ENCODE results near the gene DNAJC13.
A peak's percentile ranks its signal among the peaks of the same experiment; 100 is the strongest.

Gene DNAJC13

DNA sequence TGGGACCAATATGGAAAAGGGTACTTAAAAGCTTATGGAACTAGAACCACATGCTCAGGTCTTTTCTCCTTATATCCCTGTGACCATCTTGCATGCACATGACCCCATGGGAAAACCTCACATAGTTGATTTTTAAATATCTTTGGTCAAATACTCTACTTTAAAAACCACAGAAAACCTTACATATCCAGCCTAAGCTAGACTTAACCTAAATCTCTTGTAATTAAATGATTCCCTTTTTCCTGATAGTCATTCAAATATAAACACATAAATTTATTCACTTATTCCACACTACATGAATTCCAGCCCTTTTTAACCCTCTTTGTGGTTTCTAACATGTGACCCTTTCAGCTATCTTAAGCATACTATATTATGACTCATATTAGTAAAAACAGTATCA lies 46.8 kb downstream of the DNAJC13 start:
- FAIRE-seq (no peak), DNase-seq (ENCODE audit: low spot score) (no peak)

DNA sequence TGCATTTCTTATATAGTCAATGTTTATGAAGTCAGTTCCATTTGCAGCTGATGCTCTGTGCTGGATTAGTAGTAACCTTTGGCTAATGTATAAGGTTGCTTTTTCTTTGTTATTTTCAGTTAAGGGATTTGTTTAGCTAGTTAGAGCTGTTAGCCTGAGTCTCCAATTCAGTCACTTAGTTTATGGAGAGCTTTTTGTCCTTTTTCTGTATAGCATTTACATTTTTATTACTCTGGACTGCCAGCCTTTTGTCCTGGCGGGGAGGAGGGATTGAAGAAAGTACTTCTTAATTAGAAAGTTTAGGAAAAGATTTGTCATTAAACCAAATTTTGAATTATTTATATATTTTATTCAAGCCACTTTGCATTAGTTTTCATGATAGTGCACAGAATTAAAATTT lies 52.0 kb downstream of the DNAJC13 start:
- FAIRE-seq: no peak

DNA sequence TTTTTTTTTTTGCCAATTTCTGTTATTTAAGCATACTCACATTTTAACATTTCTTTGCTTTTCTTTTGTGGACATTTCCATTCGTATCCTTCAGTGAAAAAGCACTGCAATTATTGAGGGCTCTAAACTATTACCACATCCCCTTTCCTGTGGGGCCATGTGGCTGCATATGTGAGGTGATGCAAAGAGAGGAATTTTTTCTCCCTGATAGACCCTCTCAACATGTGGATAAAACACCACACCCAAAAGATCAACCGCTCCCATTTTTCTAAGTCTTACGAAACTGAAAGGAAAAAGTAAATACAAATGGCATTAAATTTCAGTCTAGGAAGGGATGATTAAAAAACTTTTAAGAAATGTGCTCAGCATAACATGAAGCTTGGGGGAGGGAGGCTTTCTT lies 68.8 kb downstream of the DNAJC13 start:
- FAIRE-seq (no peak), DNase-seq (ENCODE audit: low spot score) (no peak)

More for the DNA sequence above, 52.0 kb downstream of the DNAJC13 start:
- DNase-seq (ENCODE audit: low spot score): no peak

DNA sequence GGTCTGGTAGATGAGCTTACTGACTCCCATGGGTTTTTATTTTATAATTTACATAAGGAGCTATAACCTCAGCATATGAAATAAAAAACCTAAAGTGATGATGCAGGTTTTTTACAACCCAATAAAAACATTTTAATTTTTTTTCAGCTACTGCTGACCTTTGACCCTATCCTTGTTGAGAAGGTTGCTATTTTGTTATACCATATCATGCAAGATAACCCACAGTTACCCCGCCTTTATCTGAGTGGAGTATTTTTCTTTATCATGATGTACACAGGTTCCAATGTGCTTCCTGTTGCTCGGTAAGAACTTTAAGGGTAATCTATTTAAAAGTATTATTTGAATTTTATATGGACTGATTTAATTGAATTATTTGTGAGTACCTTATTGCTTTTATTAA lies 70.8 kb downstream of the DNAJC13 start:
- DNase-seq (ENCODE audit: low spot score) (no peak), FAIRE-seq (no peak)

DNA sequence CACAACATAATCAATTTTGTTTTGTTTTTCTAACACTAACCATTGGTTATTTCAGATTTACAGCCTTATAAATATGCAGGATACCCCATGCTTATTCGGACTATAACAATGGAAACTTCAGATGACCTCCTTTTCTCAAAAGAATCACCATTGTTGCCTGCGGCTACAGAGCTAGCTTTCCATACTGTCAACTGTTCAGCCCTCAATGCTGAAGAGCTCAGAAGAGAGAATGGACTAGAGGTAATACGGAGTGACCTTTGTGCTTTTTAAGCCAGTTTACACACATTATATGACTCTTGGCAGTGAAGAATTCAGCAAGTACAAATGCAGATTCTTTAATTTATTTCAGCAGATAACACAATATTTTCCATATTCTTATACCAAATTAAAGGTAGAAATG lies 81.8 kb downstream of the DNAJC13 start:
- DNase-seq (ENCODE audit: low spot score): no peak

DNA sequence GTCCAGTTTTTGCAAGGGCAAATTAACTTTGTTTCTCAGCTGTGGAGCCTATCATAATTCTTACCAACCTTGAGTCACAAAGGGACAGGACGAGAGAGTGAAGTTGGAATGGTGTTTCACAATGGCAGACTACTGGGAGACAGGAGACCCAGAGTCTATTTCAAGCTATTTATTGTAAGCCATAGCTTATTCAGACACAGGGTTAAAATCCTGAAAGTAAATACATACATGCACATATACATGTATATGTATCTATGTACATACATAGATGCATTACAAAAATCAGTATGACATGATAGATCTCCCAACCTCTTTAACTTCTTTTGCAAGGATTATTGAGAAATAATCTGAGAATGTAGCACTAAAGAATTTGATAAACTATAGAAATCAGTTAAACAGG lies 86.3 kb downstream of the DNAJC13 start:
- FAIRE-seq: no peak

More for the DNA sequence above, 81.8 kb downstream of the DNAJC13 start:
- FAIRE-seq: no peak

DNA sequence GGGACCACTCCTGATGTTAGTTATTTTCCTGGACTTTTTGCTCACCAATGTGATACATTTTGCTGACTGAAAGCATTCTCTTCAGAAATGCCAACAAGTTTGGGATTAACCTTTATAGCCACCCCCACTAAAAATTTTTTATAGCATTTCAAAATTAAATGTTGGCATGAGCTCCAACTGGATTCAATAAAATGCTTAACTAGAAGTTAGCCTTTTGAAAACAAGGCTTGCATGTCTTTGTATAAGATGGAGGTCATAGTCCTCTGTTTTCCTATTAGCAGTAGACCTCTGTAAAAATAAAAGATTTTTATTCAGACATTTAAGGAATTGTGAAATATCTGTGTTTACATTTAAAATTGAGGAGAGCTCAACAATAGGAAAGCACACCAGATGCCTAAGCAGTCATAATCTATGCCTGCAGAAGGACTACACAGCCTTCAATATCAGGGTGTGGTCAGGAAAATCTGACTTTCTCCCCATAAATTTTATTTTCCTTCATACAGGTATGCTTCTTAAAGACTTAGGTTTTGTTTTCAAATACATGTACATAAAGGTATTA lies 87.2 kb downstream of the DNAJC13 start:
- DNase-seq (ENCODE audit: low spot score) (no peak), FAIRE-seq (no peak)

More for the DNA sequence above, 86.3 kb downstream of the DNAJC13 start:
- DNase-seq (ENCODE audit: low spot score): no peak

DNA sequence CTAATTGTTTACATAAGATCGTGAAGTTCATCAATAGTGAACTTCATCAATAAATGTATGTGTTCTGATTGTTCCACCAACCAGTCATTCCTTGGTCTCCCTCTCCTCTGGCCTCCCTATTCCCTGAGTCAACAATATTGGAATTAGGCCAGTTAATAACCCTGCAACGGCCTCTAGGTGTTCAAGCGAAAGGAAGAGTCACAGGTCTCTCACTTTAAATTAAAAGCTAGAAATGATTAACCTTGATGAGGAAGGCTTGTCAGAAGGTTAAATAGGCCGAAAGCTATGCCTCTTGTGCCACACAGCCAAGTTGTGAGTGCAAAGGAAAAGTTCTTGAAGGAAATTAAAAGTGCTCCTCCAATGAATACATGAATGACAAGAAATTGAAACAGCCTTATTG lies 90.4 kb downstream of the DNAJC13 start:
- DNase-seq (ENCODE audit: low spot score): no peak
- FAIRE-seq: no peak

DNA sequence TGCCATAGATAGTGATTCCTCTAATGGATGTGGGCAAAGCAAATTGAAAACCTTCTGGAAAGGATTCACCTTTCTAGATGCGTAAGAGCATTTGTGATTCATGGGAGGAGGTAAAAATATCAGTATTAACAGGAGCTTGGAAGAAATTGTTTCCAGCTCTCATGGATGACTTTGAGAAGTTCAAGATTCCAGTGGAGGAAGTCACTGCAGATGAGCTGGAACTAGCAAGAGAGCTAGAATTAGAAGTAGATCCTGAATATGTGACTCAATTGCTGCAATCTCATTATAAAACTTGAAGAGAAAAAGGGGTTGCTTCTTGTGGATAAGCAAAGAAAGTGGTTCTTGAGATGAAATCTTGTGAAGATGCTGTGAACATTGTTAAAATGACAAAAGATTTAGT lies 91.8 kb downstream of the DNAJC13 start:
- FAIRE-seq (no peak), DNase-seq (ENCODE audit: low spot score) (no peak)

DNA sequence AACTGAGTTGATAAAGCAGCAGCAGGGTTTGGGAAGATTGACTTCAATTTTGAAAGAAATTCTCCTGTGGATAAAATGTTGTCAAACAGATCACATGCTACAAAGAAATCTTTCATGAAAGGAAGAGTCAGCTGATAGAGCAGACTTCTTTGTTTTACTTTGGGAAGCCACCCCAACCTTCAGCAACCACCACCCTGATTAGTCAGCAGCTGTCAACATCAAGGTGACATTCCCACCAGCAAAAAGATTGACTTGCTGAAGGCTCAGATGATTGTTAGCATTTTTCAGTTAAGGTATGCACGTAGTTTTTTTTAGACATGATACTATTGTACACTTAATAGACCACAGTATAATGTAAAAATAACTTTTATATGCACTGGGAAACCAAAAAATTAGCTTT lies 92.2 kb downstream of the DNAJC13 start:
- no peak for DNase-seq (ENCODE audit: low spot score)
- peak; percentile 13 for FAIRE-seq

DNA sequence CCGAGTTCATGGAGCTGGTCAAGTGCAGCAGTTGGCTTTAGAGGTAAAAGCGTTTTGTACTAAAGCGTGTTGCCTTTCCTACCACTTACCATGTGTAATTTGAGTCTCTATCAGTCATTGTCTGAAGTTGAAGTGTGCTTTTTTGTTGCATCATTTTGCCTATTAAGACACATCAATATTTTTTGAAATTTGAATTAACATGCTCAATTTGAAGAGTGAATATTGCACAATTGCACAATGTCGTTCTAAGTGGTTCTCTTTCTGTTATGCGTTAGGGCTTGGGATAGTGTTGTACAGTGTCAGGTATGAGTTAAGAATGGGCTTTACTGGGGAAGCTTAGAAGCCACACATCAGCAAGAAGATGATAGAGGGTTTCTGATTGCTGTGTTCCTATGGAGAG lies 95.8 kb downstream of the DNAJC13 start:
- FAIRE-seq: no peak
- no peak for DNase-seq (ENCODE audit: low spot score)

DNA sequence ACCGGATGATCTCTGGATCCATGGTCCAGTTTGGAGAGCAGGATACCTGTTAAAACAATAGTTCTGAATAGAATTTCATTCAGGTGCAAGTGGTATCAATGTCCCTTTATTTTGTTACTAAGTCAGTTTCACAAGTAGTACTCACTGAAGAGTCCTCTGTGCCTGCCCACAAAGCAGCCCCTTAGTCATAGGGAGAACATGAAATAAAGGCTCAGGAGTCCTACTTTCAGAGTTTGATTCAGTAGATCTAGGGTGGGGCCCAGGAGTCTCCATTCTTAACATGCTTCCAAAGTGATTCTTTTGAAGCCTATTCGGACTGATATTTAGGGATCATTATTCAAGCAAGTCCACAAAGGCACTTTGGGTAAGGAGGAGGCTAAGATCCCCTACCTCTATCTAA lies 100.0 kb downstream of the DNAJC13 start:
- DNase-seq (ENCODE audit: low spot score) (no peak), FAIRE-seq (no peak)

DNA sequence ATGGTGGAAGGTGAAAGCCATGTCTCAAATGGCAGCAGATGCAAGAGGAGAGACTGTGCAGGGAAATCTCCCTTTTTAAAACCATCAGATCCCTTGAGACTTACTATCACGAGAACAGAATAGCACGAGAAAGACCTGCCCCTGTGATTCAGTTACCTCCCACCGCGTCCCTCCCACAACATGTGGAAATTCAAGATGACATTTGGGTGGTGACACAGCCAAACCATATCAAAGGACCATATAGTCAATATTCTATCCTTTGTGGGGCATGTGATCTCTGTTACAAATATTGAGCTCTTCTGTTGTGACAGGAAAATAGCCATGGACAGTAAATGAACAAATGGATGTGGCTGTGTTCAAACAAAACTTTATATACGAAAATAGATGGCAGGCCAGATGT lies 102.6 kb downstream of the DNAJC13 start:
- FAIRE-seq: no peak

DNA sequence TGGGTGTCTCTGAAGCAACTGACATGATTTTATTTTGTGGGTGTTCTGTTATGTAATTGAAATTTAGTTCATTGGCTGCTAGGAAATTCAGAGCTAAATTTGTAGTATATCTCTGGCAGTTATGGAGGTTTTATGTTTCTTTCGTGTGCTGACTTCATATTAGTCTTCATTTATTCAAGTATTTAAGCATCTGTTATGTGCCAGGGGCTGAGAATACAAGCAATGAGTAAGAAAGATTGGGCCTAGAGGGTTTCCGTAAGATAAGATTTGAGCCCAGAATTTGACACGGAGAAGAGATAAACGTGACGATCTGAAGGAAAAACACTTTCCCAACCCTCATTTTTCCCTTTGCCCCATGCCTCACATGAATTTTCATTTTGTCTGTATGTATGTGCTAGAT lies 104.6 kb downstream of the DNAJC13 start:
- no peak for FAIRE-seq
- no peak for DNase-seq (ENCODE audit: low spot score)

More for the DNA sequence above, 102.6 kb downstream of the DNAJC13 start:
- no peak for DNase-seq (ENCODE audit: low spot score)

DNA sequence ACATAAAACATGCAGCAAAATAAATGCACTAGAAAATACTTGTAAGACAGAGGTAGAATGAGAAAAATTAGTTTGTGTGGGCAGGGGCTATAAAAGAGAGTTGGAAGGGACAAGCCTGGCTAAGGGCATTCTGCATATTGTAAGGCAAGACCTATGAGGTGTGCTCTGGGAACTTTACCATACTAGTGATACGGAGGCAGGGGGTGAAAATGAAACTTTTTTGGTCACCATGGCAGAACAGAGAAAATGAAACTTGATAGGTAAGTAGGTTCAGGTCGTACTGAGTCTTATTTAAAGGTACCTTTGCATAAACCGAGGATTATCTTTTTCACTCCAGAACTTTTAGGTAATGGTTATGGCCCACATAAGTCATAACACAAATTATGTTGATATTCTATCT lies 105.1 kb downstream of the DNAJC13 start:
- FAIRE-seq (no peak), DNase-seq (ENCODE audit: low spot score) (no peak)

DNA sequence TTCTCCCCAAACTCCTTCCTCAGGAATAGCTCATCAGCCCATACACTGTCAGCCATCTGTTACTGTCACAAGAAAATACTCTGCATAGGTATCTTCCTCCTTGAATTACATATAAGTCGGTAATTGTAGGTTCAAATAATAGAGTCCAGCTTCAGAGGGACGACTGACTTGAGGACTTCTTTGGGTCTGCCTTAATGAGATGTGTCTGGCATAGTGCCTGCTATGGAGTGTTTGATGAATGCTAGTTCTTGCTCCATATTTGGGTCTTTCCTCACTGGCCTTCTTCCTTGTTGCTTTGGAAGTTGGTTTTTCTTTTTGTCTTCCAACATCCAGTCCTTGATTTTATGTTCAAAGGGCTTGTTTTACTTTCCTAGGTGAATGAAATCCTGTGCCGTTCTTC lies 113.3 kb downstream of the DNAJC13 start:
- FAIRE-seq (no peak), DNase-seq (ENCODE audit: low spot score) (no peak)

DNA sequence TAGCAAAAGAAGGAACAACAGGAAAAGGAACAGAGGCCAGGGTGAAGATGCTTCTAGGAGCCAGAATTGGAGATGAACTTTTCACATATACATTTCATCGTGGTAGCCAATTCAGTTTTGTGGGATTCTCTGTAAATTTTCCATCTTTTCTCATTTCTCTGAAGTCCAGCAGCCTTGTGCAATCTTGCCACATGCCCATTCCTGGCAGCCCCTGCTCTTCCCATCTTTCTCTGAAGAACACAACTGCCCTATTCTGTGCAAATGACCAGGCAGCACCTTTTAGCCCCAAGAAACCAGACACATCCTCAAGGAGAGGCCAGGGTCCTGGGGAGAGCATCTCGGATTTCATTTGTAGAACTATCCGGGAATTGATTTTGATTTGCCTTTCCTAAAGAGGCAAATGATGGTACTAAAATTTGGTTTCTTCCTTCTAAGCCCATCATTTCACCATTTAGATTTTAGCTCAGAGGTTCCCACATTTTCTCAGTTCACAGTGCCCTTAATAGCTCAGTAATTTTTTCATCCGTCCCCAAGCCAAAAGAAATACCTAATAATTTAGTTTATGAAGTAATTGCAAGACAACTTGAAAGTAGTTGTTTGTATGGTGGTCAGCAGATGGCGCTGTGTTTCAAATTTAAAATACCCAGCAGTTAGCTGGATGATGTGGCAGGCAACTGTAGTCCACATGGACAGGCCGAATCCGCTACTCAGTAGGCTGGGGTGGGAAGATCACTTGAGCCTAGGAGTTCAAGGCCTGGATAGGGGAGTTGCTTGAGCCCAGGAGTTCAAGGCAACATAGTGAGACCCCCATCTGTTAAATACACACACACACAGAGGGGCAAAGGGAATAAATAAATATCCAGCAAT lies 118.5 kb downstream of the DNAJC13 start:
- FAIRE-seq: no peak
- DNase-seq (ENCODE audit: low spot score): peak; percentile 54

DNA sequence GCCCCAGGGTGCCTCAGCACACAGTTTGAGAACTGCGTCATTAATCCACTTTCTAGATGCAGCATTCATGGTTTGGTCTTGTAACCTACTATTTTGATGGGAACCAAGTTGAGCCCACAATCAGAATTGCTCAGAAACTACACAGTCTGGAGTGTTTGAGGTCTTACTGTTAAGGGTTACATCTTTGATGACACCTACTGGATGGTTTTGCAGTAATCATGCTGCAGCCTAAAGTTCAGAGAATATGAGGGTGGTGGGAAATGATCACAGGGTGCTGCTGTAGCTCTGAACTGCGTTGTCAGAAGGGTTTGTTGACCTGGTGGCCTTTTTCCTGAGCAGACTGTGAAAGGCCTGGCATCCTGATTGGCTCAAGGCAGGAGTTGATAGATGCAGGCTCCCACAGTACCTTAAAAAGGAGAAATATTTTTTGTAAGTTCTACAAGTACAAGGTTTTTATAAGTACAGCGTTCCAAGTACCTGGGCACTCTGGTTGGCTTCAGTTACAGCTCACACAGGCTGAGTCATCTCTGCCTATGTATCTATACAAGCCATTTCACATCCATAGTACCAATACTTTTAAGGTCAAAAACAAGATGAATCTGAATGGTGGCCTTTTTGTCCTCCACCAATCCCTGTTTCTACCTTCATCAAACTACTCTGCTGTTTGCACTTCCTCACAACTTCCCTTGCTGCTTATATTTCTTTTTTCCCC lies 119.3 kb downstream of the DNAJC13 start:
- DNase-seq (ENCODE audit: low spot score) (no peak), FAIRE-seq (no peak)

DNA sequence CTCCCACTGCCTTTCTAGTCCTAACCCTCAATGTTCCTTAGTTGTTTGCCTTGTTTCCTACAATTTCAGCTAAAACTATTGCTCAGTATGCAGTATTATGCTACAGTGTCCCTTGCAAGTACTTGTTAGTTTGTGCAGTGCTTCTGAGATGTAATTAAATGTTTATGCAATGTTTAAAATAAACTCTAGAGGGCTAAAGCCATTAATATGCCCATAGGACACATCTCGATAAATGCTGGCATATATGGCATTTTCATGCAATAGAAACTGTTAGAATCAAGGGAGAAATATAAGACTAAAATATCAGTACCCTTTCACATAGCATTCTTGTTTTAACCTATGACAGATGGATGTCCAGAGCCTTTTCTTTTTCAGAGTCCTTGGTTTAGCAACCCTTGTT lies 120.0 kb downstream of the DNAJC13 start:
- no peak for DNase-seq (ENCODE audit: low spot score)
- no peak for FAIRE-seq

DNA sequence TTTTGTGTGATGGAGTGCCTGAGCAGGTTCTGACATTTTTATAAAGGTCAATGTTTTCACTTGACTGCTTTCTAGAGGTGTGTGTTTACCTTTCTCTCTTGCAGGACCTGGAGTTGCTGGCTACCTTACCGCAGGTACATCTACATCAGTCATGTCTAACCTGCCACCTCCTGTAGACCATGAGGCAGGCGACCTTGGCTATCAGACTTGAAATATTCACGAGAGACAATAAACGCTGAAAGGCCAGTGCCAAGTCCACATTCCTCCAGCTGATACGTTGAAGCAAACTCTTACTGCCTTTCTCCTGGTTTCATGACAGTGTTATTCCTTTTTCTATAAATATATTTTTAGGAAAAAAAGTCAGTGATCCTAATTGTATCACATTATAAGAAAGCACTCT lies 120.8 kb downstream of the DNAJC13 start:
- no peak for FAIRE-seq
- no peak for DNase-seq (ENCODE audit: low spot score)

DNA sequence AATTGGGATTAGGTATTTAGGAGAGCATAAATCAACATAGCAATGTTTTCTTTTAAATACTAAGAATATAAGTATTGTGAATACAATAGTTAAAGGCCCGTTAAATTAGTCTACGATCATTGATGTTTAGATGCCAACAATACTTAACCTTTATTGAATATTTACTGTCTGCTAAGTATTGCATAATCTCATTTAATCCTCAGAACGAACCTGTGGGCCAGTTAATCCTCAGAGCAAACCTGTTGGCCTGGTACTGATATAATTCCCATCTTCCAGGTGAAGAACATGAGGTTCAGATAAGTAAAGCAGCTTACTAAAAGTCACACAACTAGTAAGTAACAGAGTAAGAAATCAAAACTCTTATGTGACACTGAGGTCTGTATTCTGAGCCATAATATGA lies 122.4 kb downstream of the DNAJC13 start:
- DNase-seq (ENCODE audit: low spot score) (no peak), FAIRE-seq (no peak)

DNA sequence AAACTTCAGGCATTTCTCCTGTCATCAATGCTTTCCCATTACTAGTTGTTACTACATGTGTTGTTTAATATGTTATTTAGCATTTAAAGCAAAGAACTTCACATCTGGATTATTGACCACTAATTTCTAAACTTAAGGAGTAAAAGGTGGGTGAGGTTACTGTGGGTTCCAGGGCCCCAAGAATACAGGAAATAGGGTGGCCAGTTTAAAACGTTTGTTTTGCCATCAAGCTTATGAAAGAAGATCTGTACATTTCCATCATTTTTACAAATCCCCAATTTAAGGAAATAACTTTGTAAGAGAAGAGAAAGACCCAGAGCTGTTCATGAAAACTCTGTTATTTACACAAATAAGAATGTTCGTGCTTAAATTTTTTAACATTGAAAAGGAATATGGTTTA lies 125.3 kb downstream of the DNAJC13 start:
- DNase-seq (ENCODE audit: low spot score) (no peak), FAIRE-seq (no peak)

Measured in urothelium cell line (cell line).